ENCODE measurements around the gene MAF. TPM values are rescaled to one million over a fixed set of nuclear protein-coding genes. Genes with fewer than 3 reads are reported as not detected.

The MAF gene
- total and polyA plus RNA-seq, 2 experiments from 2014 or later = 0.91 to 2.5 TPM

GRCh38 chr16:79621027-79621426 lies 20.5 kb upstream of the MAF start:
- TF ChIP-seq, protein P1, sequence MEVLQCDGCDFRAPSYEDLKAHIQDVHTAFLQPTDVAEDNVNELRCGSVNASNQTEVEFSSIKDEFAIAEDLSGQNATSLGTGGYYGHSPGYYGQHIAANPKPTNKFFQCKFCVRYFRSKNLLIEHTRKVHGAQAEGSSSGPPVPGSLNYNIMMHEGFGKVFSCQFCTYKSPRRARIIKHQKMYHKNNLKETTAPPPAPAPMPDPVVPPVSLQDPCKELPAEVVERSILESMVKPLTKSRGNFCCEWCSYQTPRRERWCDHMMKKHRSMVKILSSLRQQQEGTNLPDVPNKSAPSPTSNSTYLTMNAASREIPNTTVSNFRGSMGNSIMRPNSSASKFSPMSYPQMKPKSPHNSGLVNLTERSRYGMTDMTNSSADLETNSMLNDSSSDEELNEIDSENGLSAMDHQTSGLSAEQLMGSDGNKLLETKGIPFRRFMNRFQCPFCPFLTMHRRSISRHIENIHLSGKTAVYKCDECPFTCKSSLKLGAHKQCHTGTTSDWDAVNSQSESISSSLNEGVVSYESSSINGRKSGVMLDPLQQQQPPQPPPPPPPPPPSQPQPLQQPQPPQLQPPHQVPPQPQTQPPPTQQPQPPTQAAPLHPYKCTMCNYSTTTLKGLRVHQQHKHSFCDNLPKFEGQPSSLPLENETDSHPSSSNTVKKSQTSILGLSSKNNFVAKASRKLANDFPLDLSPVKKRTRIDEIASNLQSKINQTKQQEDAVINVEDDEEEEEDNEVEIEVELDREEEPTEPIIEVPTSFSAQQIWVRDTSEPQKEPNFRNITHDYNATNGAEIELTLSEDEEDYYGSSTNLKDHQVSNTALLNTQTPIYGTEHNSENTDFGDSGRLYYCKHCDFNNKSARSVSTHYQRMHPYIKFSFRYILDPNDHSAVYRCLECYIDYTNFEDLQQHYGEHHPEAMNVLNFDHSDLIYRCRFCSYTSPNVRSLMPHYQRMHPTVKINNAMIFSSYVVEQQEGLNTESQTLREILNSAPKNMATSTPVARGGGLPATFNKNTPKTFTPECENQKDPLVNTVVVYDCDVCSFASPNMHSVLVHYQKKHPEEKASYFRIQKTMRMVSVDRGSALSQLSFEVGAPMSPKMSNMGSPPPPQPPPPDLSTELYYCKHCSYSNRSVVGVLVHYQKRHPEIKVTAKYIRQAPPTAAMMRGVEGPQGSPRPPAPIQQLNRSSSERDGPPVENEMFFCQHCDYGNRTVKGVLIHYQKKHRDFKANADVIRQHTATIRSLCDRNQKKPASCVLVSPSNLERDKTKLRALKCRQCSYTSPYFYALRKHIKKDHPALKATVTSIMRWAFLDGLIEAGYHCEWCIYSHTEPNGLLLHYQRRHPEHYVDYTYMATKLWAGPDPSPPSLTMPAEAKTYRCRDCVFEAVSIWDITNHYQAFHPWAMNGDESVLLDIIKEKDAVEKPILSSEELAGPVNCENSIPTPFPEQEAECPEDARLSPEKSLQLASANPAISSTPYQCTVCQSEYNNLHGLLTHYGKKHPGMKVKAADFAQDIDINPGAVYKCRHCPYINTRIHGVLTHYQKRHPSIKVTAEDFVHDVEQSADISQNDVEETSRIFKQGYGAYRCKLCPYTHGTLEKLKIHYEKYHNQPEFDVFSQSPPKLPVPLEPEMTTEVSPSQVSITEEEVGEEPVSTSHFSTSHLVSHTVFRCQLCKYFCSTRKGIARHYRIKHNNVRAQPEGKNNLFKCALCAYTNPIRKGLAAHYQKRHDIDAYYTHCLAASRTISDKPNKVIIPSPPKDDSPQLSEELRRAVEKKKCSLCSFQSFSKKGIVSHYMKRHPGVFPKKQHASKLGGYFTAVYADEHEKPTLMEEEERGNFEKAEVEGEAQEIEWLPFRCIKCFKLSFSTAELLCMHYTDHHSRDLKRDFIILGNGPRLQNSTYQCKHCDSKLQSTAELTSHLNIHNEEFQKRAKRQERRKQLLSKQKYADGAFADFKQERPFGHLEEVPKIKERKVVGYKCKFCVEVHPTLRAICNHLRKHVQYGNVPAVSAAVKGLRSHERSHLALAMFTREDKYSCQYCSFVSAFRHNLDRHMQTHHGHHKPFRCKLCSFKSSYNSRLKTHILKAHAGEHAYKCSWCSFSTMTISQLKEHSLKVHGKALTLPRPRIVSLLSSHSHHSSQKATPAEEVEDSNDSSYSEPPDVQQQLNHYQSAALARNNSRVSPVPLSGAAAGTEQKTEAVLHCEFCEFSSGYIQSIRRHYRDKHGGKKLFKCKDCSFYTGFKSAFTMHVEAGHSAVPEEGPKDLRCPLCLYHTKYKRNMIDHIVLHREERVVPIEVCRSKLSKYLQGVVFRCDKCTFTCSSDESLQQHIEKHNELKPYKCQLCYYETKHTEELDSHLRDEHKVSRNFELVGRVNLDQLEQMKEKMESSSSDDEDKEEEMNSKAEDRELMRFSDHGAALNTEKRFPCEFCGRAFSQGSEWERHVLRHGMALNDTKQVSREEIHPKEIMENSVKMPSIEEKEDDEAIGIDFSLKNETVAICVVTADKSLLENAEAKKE (CRISPR knock-in tag; IDR thresholded peaks at IDR 0.05) = no peak
- TF ChIP-seq EZH2 (IDR thresholded peaks at IDR 0.05; ENCODE audit: low read depth, unreplicated experiment) (no peak), ZNF114 (CRISPR knock-in tag; IDR thresholded peaks at IDR 0.05) (no peak), ETS1 (IDR thresholded peaks at IDR 0.05) (no peak), EZH2phosphoT487 (IDR thresholded peaks at IDR 0.05; ENCODE audit: unreplicated experiment) (no peak), CTCF (conservative IDR thresholded peaks at IDR 0.05; ENCODE audit: low read depth in 2 of 2) (no peak), STAT1 (IDR thresholded peaks at IDR 0.05; ENCODE audit: unreplicated experiment) (no peak), POLR2AphosphoS5 (IDR thresholded peaks at IDR 0.05; ENCODE audit: low read depth) (no peak), JUNB (IDR thresholded peaks at IDR 0.05; ENCODE audit: unreplicated experiment) (no peak), ZNF331 (CRISPR knock-in tag; IDR thresholded peaks at IDR 0.05; ENCODE audit: low read depth) (no peak)
- TF ChIP-seq, protein P2, sequence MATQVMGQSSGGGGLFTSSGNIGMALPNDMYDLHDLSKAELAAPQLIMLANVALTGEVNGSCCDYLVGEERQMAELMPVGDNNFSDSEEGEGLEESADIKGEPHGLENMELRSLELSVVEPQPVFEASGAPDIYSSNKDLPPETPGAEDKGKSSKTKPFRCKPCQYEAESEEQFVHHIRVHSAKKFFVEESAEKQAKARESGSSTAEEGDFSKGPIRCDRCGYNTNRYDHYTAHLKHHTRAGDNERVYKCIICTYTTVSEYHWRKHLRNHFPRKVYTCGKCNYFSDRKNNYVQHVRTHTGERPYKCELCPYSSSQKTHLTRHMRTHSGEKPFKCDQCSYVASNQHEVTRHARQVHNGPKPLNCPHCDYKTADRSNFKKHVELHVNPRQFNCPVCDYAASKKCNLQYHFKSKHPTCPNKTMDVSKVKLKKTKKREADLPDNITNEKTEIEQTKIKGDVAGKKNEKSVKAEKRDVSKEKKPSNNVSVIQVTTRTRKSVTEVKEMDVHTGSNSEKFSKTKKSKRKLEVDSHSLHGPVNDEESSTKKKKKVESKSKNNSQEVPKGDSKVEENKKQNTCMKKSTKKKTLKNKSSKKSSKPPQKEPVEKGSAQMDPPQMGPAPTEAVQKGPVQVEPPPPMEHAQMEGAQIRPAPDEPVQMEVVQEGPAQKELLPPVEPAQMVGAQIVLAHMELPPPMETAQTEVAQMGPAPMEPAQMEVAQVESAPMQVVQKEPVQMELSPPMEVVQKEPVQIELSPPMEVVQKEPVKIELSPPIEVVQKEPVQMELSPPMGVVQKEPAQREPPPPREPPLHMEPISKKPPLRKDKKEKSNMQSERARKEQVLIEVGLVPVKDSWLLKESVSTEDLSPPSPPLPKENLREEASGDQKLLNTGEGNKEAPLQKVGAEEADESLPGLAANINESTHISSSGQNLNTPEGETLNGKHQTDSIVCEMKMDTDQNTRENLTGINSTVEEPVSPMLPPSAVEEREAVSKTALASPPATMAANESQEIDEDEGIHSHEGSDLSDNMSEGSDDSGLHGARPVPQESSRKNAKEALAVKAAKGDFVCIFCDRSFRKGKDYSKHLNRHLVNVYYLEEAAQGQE (IDR thresholded peaks at IDR 0.05; ENCODE audit: unreplicated experiment) = no peak
- Mint-ChIP-seq H3K36me3 (ENCODE audit: low read depth) (no peaks in the 10 kb centered on the region), H3K9me3 (no peaks in the 10 kb centered on the region), H3K27me3 (ENCODE audit: insufficient read depth, low read depth, poor library complexity) (peaks cover 5% of the 10 kb centered on the region), H3K4me1 (no peaks in the 10 kb centered on the region), H3K27ac (no peak overlapping the region), H3K4me3 (no peak overlapping the region)
- Histone ChIP-seq H3K27me3 (ENCODE audit: insufficient read depth) (no peaks in the 10 kb centered on the region), H3K4me3 (no peak overlapping the region), H4K20me1 (replicated peaks; ENCODE audit: insufficient read depth) (no peaks in the 10 kb centered on the region), H2AFZ (no peak overlapping the region), H3K79me2 (replicated peaks; ENCODE audit: insufficient read depth) (no peaks in the 10 kb centered on the region), H3K4me2 (no peak overlapping the region), H3K4me1 (ENCODE audit: insufficient read depth) (no peaks in the 10 kb centered on the region), H3K36me3 (ENCODE audit: insufficient read depth) (no peaks in the 10 kb centered on the region), H3K9me2 (ENCODE audit: insufficient read depth) (no peaks in the 10 kb centered on the region; the same call in 1 of the 2 replicates), H3F3A (replicated peaks; ENCODE audit: low read depth) (no peaks in the 10 kb centered on the region), H3K27ac (ENCODE audit: low read depth) (no peak overlapping the region)
- no peak for ATAC-seq
- DNase-seq (ENCODE audit: low spot score) = no peak

Measured in GM23338 (cell line).